Caco-2 (cell line): Measurements from ENCODE around the gene YTHDC1. TPM values are rescaled to one million over a fixed set of nuclear protein-coding genes. Genes with fewer than 3 reads are reported as not detected.

ENCODE experiments used
- BruUV-seq: library from RNA; stranded (reverse); fragments of 400-500 nt; replicated peaks from 2 replicates; lab custom pipeline; 2021; lab: Mats Ljungman, UMichigan
- CTCF ChIA-PET: fragments of 300-600 bp; sonication (Branson Sonifier 250); formaldehyde crosslinking; loops from one replicate; lab custom pipeline; 2022; ENCODE audit warnings: antibody characterized with exemption; lab: Charles Lee
- POLR2A ChIA-PET: fragments of 300-600 bp; sonication (Branson Sonifier 250); formaldehyde crosslinking; loops from one replicate; lab custom pipeline; 2022; ENCODE audit warnings: antibody characterized with exemption; lab: Charles Lee
- DNase-seq, 2 experiments: peaks; one replicate each; pipeline versions ENCODE4 v3.0.0 to v3.0.0-alpha.2; 2020 to 2022
- H3K27me3 ChIP-seq: replicated peaks from 2 replicates; pipeline ENCODE4 v1.6.0; 2011; ENCODE audit warnings: low read length; ENCODE audit not compliant: control insufficient read depth, insufficient read depth
- H3K36me3 ChIP-seq: 2 replicates; pipeline ENCODE4 v1.5.1; 2011; ENCODE audit warnings: low read length; ENCODE audit not compliant: control insufficient read depth, insufficient read depth
- H3K4me1 ChIP-seq: fragments of 250-450 bp; sonication (Bioruptor Pico); 2 replicates; pipeline ENCODE4 v1.5.1; 2020; ENCODE audit warnings: mild to moderate bottlenecking
- H3K4me3 ChIP-seq: 2 replicates; pipeline ENCODE4 v1.5.1; 2011; ENCODE audit warnings: low read depth, mild to moderate bottlenecking, control low read depth, low read length
- H3K9me3 ChIP-seq: fragments of 250-450 bp; sonication (Bioruptor Pico); 2 replicates; pipeline ENCODE4 v1.5.1; 2020; ENCODE audit warnings: mild to moderate bottlenecking, moderate library complexity
- H3K27ac Mint-ChIP-seq: one replicate; pipeline ENCODE4 v1.8.0; 2022; ENCODE audit warnings: mixed read lengths; ENCODE audit not compliant: unreplicated experiment
- H3K27me3 Mint-ChIP-seq: one replicate; pipeline ENCODE4 v1.8.0; 2022; ENCODE audit warnings: mixed read lengths; ENCODE audit not compliant: insufficient read depth, unreplicated experiment
- H3K36me3 Mint-ChIP-seq: one replicate; pipeline ENCODE4 v1.8.0; 2022; ENCODE audit warnings: mild to moderate bottlenecking, mixed read lengths; ENCODE audit not compliant: insufficient read depth, unreplicated experiment
- H3K4me1 Mint-ChIP-seq: one replicate; pipeline ENCODE4 v1.8.0; 2022; ENCODE audit warnings: low read depth, mixed read lengths; ENCODE audit not compliant: unreplicated experiment
- H3K4me3 Mint-ChIP-seq: one replicate; pipeline ENCODE4 v1.8.0; 2022; ENCODE audit warnings: mild to moderate bottlenecking, moderate library complexity, mixed read lengths; ENCODE audit not compliant: unreplicated experiment
- H3K9me3 Mint-ChIP-seq: one replicate; pipeline ENCODE4 v1.8.0; 2022; ENCODE audit warnings: mixed read lengths; ENCODE audit not compliant: unreplicated experiment
- intact Hi-C: fragments of 100-400 bp; cut with micrococcal nuclease; formaldehyde crosslinking; loops from one replicate; pipeline ENCODE4 v1.10.0; 2022; ENCODE audit not compliant: unreplicated experiment
- total RNA-seq: library from RNA; stranded (reverse); gene quantifications from 2 replicates; pipeline ENCODE4 v1.2.3, GENCODE V29; 2022
- TF ChIP-seq, protein P1 (sequence below), 2 experiments: fragments of 200-600 bp in 1 of 2; IDR thresholded peaks; 1 replicate in 1 of 2; 2 replicates in 1 of 2; pipeline versions ENCODE4 v1.5.1 to v1.8.0; 2011 to 2022; ENCODE audit warnings: antibody characterized with exemption in 1 of 2, control low read depth in 1 of 2, inconsistent platforms in 1 of 2, low read depth in 1 of 2, low read length in 1 of 2, mild to moderate bottlenecking in 1 of 2, moderate library complexity in 1 of 2; ENCODE audit not compliant: insufficient read depth in 1 of 2, severe bottlenecking in 1 of 2, unreplicated experiment in 1 of 2

The YTHDC1 gene
- total RNA-seq, 1 experiment from 2014 or later, result 101 TPM

DNA sequence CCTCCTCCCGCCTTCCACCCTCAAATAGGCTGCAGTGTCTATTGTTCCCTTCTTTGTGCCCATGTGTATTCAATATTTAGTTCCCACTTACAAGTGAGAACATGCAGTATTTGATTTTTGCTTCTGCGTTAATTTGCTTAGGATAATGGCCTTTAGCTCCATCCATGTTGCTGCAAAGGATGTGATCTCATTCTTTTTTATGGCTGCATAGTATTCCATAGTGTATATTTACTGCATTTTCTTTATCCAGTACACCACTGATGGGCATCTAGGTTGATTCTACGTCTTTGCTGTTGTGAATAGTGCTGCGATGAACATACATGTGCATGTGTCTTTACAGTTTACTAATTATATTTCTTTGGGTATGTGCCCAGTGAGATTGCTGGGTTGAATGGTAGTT is 52.8 kb downstream of the YTHDC1 start:
- Mint-ChIP-seq H3K27ac (no peak overlapping the region), H3K27me3 (no peaks in the 10 kb centered on the region), H3K9me3 (no peaks in the 10 kb centered on the region), H3K4me1 (no peaks in the 10 kb centered on the region), H3K4me3 (no peak overlapping the region), H3K36me3 (no peaks in the 10 kb centered on the region)
- intact Hi-C loops, result no loop called here
- Histone ChIP-seq H3K9me3 (no peaks in the 10 kb centered on the region), H3K4me3 (no peak overlapping the region), H3K36me3 (no peaks in the 10 kb centered on the region), H3K27me3 (no peaks in the 10 kb centered on the region), H3K4me1 (no peaks in the 10 kb centered on the region)
- ChIA-PET POLR2A (no interaction called here), CTCF (no interaction called here)
- no TSS peak for BruUV-seq
- TF ChIP-seq, protein P1, sequence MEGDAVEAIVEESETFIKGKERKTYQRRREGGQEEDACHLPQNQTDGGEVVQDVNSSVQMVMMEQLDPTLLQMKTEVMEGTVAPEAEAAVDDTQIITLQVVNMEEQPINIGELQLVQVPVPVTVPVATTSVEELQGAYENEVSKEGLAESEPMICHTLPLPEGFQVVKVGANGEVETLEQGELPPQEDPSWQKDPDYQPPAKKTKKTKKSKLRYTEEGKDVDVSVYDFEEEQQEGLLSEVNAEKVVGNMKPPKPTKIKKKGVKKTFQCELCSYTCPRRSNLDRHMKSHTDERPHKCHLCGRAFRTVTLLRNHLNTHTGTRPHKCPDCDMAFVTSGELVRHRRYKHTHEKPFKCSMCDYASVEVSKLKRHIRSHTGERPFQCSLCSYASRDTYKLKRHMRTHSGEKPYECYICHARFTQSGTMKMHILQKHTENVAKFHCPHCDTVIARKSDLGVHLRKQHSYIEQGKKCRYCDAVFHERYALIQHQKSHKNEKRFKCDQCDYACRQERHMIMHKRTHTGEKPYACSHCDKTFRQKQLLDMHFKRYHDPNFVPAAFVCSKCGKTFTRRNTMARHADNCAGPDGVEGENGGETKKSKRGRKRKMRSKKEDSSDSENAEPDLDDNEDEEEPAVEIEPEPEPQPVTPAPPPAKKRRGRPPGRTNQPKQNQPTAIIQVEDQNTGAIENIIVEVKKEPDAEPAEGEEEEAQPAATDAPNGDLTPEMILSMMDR (IDR thresholded peaks at IDR 0.05; ENCODE audit: insufficient read depth in 1 of 2, low read depth in 1 of 2, low read length in 1 of 2, severe bottlenecking in 1 of 2, unreplicated experiment in 1 of 2), result no peak
- DNase-seq, result no peak

DNA sequence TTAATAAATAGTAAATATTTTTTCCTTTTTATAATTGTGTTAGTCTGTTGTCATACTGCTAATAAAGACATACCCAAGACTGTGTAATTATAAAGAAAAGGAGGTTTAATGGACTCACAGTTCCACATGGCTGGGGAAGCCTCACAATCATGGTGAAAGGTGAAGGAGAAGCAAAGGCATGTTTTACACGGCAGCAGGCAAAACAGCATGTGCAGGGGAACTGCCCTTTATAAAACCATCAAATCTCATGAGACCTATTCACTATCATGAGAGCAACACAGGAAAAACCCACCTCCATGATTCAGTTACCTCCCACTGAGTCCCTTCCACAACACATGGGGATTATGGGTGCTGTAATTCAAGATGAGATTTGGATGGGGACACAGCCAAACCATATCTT is 58.6 kb downstream of the YTHDC1 start:
- no peak for DNase-seq
- Histone ChIP-seq H3K36me3 (no peaks in the 10 kb centered on the region), H3K4me3 (no peak overlapping the region), H3K9me3 (no peaks in the 10 kb centered on the region), H3K27me3 (no peaks in the 10 kb centered on the region), H3K4me1 (no peaks in the 10 kb centered on the region)
- peaks cover 13% of the 10 kb centered on the region for H3K9me3 Mint-ChIP-seq
- H3K27ac Mint-ChIP-seq, result no peak overlapping the region
- H3K27me3 Mint-ChIP-seq, result no peaks in the 10 kb centered on the region
- TF ChIP-seq, protein P1 (IDR thresholded peaks at IDR 0.05; ENCODE audit: insufficient read depth in 1 of 2, low read depth in 1 of 2, low read length in 1 of 2, severe bottlenecking in 1 of 2, unreplicated experiment in 1 of 2), result no peak
- CTCF ChIA-PET, result no interaction called here
- no TSS peak for BruUV-seq
- H3K4me3 Mint-ChIP-seq, result no peak overlapping the region
- POLR2A ChIA-PET, result no interaction called here
- H3K36me3 Mint-ChIP-seq, result no peaks in the 10 kb centered on the region
- intact Hi-C loops, result no loop called here
- H3K4me1 Mint-ChIP-seq, result no peaks in the 10 kb centered on the region

DNA sequence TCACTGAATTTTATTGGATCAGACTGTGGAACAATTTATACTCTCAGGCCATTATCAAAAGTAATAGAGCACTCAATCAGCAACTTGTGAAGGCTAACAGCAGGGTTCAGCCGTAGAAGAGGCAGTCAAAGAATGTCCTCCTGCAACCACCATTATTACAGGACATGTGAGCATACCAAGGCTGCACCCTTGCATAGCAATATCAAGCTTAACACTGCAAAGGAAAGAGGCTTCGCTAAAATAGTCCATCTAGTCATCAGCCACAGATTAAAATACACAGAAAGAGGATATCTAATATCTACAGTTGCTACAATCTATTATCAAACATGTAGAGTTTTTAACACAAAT is 61.5 kb downstream of the YTHDC1 start:
- no peak overlapping the region for H3K27ac Mint-ChIP-seq
- Histone ChIP-seq H3K27me3 (no peaks in the 10 kb centered on the region), H3K9me3 (no peaks in the 10 kb centered on the region), H3K4me1 (peaks cover 14% of the 10 kb centered on the region), H3K4me3 (no peak overlapping the region), H3K36me3 (no peaks in the 10 kb centered on the region)
- ChIA-PET CTCF (no interaction called here), POLR2A (no interaction called here)
- peaks cover 4% of the 10 kb centered on the region for H3K4me1 Mint-ChIP-seq
- no peak overlapping the region for H3K4me3 Mint-ChIP-seq
- H3K36me3 Mint-ChIP-seq, result no peaks in the 10 kb centered on the region
- intact Hi-C loops, result no loop called here
- TF ChIP-seq, protein P1 (IDR thresholded peaks at IDR 0.05; ENCODE audit: insufficient read depth in 1 of 2, low read depth in 1 of 2, low read length in 1 of 2, severe bottlenecking in 1 of 2, unreplicated experiment in 1 of 2), result no peak
- peaks cover 13% of the 10 kb centered on the region for H3K9me3 Mint-ChIP-seq
- H3K27me3 Mint-ChIP-seq, result no peaks in the 10 kb centered on the region
- BruUV-seq, result no TSS peak
- DNase-seq, result no peak
